IPS-20b (cell line): Measurements from ENCODE around the gene SERPINB2.
A peak's percentile ranks its signal among the peaks of the same experiment; 100 is the strongest.
"Not testable (repeated sequence)": the region's sequence is repeated elsewhere in the genome, so short reads cannot be mapped to it uniquely, and the experiment has no call there.

Source experiments
- H3K27ac ChIP-seq: one replicate; pipeline ENCODE4 v1.5.1; 2013; ENCODE audit warnings: low read length
- H3K27me3 ChIP-seq: 2 replicates; pipeline ENCODE4 v1.6.1; 2013; ENCODE audit warnings: mild to moderate bottlenecking, low read length, inconsistent platforms; ENCODE audit not compliant: insufficient read depth
- H3K36me3 ChIP-seq: 2 replicates; pipeline ENCODE4 v1.6.1; 2013; ENCODE audit warnings: low read depth, mild to moderate bottlenecking, inconsistent platforms, low read length, moderate library complexity; ENCODE audit not compliant: insufficient read depth
- H3K4me1 ChIP-seq: 2 replicates; pipeline ENCODE4 v1.6.1; 2013; ENCODE audit warnings: mild to moderate bottlenecking, control low read depth, inconsistent platforms, low read length, moderate library complexity; ENCODE audit not compliant: insufficient read depth
- H3K4me3 ChIP-seq: 2 replicates; pipeline ENCODE4 v1.5.1; 2013; ENCODE audit warnings: mild to moderate bottlenecking, low read length, inconsistent platforms
- H3K9ac ChIP-seq: 2 replicates; pipeline ENCODE4 v1.6.1; 2013; ENCODE audit warnings: low read depth, mild to moderate bottlenecking, inconsistent platforms, low read length, moderate library complexity
- H3K9me3 ChIP-seq: 2 replicates; pipeline ENCODE4 v1.6.1; 2013; ENCODE audit warnings: mild to moderate bottlenecking, low read depth, low read length, inconsistent platforms; ENCODE audit not compliant: insufficient read depth

SERPINB2 gene

DNA sequence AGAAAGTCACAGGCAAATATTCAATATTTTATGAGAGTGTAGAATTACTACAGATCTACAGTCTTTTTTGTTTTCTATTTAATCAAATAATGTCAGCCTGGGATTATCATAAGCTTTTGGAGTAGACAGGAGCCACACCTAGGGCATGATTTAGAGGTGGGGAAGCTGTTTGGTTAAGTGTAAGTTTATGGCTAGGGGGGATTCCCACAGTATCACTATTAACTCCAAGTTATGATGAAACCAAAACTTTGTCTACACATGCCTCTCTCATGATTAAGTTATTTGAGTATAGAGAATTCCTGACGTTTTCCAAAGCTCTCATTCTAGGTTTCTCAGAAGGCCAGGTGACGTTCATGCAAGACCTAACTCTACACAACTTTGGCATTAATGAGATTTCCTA, 22.4 kb downstream of the SERPINB2 start:
- Histone ChIP-seq H3K9me3 (peaks cover 7% of the 10 kb centered on the region; the same call in 1 of the 2 replicates), H3K27me3 (no peaks in the 10 kb centered on the region), H3K4me3 (no peak overlapping the region), H3K36me3 (no peaks in the 10 kb centered on the region), H3K4me1 (peaks cover 3% of the 10 kb centered on the region; the same call in 1 of the 2 replicates), H3K9ac (no peak overlapping the region), H3K27ac (no peak overlapping the region)

DNA sequence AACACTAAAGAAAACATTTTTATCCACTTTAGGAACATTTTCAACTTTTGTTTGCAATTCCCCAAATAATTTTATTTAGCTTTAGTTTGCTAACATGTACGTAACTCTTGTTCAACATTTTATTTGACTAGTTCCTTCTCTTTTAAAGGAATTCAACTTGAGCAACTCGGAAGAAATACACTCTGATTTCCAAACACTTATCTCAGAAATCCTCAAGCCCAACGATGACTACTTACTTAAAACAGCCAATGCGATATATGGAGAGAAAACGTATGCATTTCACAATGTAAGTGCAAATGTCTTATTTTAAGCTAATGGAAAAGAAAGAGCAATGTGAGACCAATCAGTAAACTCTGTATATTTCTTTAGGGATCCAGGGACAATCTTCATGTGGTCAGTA, 30.3 kb downstream of the SERPINB2 start:
- Histone ChIP-seq H3K4me1 (no peaks in the 10 kb centered on the region), H3K4me3 (no peak overlapping the region), H3K36me3 (no peaks in the 10 kb centered on the region), H3K9me3 (no peaks in the 10 kb centered on the region), H3K9ac (no peak overlapping the region), H3K27me3 (no peaks in the 10 kb centered on the region), H3K27ac (no peak overlapping the region)

DNA sequence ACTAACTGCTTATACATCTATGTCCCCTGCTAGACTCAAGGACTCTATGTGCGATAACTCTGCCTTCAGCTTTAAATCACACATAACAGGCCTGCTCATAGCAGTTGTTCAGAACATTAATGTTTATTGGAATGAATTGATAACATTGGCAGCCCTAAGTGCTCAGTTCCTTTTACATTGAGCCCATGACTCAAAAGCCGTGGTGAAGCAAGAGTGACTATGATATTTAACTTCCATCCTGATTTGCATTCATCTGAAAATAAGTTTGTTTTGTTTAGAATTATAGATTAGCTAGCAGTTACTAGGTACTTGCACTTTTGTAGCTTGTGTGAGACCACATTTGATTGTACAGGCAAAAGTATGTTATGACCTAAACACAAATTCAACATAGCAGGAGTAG, 34.5 kb downstream of the SERPINB2 start:
- Histone ChIP-seq H3K27me3 (no peaks in the 10 kb centered on the region), H3K9me3 (no peaks in the 10 kb centered on the region), H3K36me3 (no peaks in the 10 kb centered on the region), H3K4me1 (no peaks in the 10 kb centered on the region), H3K27ac (no peak overlapping the region), H3K4me3 (no peak overlapping the region), H3K9ac (no peak overlapping the region)

DNA sequence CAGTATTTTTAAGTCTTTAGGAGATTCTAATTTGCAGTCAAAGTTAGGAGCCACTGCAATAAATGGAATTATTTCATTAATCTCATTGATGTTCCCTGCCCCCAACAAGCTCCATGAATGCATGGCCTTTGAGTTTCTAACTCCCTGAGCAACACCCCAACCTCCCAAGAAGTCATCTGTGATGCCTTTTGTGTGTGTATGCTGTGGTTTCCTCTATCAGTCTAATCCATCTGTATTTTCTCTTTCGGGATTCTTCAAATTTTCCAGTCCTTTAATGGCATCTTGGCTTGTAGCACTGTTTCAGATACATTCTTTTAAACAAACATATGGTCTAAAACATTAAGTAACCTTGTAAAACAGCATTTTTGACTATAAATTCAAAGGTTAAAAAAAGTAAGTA, 37.0 kb downstream of the SERPINB2 start:
- Histone ChIP-seq H3K27ac (no peak overlapping the region), H3K9ac (no peak overlapping the region), H3K36me3 (no peaks in the 10 kb centered on the region), H3K4me3 (no peak overlapping the region), H3K4me1 (no peaks in the 10 kb centered on the region), H3K9me3 (no peaks in the 10 kb centered on the region), H3K27me3 (no peaks in the 10 kb centered on the region)

DNA sequence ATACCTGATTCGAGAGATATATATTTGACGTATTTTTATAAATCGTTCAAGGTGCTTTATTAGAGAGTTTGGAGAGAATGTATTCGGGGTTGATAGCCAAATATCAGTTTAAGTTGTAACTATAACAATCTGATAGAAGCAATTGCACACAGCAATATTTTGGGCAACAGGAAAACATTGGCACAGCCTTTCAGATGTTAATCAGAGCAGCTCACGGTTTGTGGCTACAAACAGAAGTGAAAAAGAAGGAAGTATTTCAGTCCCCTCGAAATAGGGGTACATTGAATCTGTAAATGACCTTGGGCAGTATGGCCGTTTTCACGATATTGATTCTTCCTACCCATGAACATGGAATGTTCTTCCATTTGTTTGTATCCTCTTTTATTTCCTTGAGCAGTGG, 40.8 kb downstream of the SERPINB2 start:
- H3K4me3 ChIP-seq = no peak overlapping the region
- H3K27me3 ChIP-seq = no peaks in the 10 kb centered on the region
- no peaks in the 10 kb centered on the region for H3K9me3 ChIP-seq
- H3K9ac ChIP-seq = no peak overlapping the region
- H3K4me1 ChIP-seq = no peaks in the 10 kb centered on the region
- no peaks in the 10 kb centered on the region for H3K36me3 ChIP-seq
- H3K27ac ChIP-seq = no peak overlapping the region

DNA sequence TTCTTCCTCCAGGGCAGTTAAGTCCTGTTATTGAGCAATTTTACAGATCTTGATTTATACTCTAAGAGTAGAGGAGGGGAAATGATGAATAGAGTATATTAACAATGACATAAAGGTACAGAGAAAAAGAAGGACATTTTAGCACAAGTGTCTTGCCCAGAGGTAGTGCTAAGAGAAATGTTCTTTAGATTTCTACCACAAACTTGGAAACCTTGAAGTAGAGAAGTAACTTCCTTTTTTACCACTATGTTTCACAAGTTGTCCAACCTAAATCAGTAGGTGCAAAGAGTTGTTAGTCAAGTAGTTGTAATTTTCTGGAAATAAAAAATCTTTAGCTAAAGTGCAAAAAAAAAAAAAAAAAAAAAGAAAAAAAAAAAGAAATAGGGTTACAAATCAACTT, 41.9 kb downstream of the SERPINB2 start:
- H3K9ac ChIP-seq, H3K9me3 ChIP-seq, H3K27ac ChIP-seq, H3K27me3 ChIP-seq, H3K36me3 ChIP-seq, H3K4me1 ChIP-seq, H3K4me3 ChIP-seq: not testable (repeated sequence)

DNA sequence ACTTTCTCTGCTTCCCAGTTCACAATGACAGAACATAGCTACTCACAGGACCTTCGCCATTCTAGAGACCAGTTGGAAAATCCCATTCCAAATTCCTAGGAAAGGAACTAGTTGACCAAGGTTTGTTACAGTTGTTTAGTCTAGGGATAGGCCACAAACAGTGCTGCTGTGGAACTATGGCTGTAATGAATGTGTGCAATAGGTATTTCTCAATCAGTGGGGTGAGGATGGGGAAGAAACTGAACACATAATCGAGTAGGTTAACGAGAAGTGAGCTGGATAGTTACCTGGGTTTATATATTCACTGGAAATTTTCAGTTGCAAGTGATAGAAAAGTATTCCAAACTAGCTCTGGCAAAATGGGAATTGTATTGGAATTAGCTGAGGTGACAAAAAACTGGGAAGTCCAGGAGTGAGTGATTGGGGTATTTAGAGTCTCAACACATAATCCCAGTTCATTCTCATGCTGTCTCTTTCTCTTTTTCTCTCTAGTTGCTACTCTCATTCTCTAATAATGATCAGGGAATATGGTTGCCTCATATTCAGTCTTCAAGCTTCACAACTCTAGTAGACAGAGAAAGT, 43.4 kb downstream of the SERPINB2 start:
- H3K4me3 ChIP-seq = no peak overlapping the region
- H3K27me3 ChIP-seq = peaks cover 14% of the 10 kb centered on the region
- no peaks in the 10 kb centered on the region for H3K9me3 ChIP-seq
- no peaks in the 10 kb centered on the region for H3K4me1 ChIP-seq
- no peak overlapping the region for H3K27ac ChIP-seq
- no peak overlapping the region for H3K9ac ChIP-seq
- no peaks in the 10 kb centered on the region for H3K36me3 ChIP-seq

DNA sequence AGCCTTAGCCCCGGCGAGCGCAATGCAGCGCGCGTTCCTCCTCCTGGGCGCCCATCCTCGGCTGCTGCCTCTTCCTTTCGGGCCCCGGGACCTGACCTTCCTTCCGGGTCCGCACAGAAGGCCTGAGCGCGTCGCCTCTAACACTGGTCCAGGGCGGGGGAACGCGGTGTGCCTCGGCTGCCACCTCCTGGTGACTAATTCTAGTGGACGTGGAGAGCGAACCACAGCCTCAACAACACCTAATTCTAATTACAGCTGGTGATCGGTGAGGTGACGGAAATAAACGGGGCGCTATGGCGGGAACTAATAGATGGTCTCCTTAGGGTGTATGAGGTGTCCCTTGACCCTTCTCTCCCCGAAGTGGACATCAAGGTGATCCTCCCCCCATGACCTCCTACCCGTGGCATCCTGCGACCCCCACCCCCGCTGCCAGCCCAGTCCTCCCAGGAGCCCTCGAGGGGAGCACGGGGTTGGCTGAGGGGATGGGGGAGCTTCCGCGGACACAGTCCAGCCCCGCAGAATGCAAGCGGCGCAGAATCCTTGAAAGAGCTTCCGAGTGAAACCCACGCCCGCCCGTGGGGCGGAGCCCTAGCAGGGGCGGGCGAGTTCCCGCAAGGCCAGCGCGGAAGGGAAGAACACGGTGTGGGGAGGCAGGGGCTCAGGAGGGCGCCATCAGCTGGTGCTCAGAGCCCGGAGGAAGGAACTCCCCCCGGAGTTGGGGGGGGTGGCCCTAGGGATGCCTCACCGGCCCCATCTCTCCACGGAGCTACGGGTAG, 48.8 kb downstream of the SERPINB2 start:
- Histone ChIP-seq H3K36me3 (no peaks in the 10 kb centered on the region), H3K4me1 (no peaks in the 10 kb centered on the region), H3K27ac (no peak overlapping the region), H3K9me3 (no peaks in the 10 kb centered on the region), H3K27me3 (peaks cover 44% of the 10 kb centered on the region), H3K9ac (peak overlapping the region; percentile 55; the same call in 1 of the 2 replicates), H3K4me3 (peak overlapping the region; percentile 80)

DNA sequence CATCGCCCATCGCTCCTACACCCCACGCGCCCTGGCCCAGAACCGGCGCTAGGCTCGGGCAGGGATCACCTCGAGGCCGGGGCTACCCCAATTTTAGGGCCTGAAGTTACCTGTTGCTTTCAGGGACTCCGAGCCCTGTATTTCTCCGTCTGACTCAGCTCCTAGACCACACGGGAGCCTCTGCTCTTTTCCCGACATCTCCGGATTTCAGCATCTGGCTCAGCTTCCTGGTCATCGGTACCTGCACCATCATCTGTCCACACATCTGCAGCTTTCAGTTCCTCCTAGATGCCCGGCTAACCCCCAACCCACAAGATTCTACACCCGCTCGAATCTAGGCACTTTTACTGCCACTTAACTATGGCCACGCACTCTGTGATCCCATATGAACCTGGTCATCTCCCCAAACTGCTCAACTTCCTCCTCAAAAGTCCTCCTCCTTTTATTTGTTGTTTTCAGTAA, 49.5 kb downstream of the SERPINB2 start:
- H3K36me3 ChIP-seq = no peaks in the 10 kb centered on the region
- H3K9ac ChIP-seq = no peak overlapping the region; the same call in 1 of the 2 replicates
- peaks cover 44% of the 10 kb centered on the region for H3K27me3 ChIP-seq
- no peaks in the 10 kb centered on the region for H3K9me3 ChIP-seq
- no peak overlapping the region for H3K27ac ChIP-seq
- H3K4me1 ChIP-seq = no peaks in the 10 kb centered on the region
- peak overlapping the region; percentile 80; the same call in 1 of the 2 replicates for H3K4me3 ChIP-seq

DNA sequence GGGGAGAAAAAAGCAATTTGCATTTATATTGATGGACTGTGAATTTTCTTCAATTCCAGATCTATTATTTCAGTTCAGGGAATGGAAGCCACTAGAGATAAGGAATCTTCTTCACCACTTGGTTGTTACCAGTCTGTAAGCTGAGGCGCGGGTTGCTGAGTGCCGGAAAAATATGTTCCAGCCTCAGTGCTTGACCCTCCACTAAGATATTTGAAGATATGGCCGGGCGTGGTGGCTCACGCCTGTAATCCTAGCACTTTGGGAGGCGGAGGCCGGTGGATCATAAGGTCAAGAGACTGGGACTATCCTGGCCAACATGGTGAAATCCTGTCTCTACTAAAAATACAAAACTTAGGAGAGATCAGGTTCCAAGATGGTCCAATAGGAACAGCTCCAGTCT, 52.5 kb downstream of the SERPINB2 start:
- H3K9me3 ChIP-seq = no peaks in the 10 kb centered on the region
- peaks cover 38% of the 10 kb centered on the region for H3K27me3 ChIP-seq
- no peaks in the 10 kb centered on the region for H3K4me1 ChIP-seq
- H3K27ac ChIP-seq = no peak overlapping the region
- H3K4me3 ChIP-seq = no peak overlapping the region
- H3K9ac ChIP-seq = no peak overlapping the region
- no peaks in the 10 kb centered on the region for H3K36me3 ChIP-seq

DNA sequence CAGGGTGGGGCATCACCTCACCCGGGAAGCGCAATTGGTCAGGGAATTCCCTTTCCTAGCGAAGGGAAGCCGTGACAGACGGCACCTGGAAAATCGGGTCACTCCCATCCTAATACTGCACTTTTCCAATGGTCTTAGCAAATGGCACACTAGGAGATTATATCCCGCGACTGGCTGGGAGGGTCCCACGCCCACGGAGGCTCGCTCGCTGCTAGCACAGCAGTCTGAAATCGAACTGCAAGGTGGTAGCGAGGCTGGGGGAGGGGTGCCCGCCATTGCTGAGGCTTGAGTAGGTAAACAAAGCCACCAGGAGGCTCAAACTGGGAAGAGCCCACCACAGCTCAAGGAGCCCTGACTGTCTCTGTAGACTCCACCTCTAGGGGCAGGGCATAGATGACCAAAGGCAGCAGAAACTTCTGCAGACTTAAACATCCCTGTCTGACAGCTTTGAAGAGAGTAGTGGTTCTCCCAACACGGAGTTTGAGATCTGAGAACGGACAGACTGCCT, 53.1 kb downstream of the SERPINB2 start:
- H3K36me3 ChIP-seq, H3K4me3 ChIP-seq, H3K4me1 ChIP-seq, H3K9ac ChIP-seq, H3K9me3 ChIP-seq, H3K27ac ChIP-seq: not testable (repeated sequence)
- peaks cover 32% of the 10 kb centered on the region for H3K27me3 ChIP-seq
